Thoracic aorta (tissue), 2 donors: ENCODE measurements around the gene LYL1. TPM values are rescaled to one million over a fixed set of nuclear protein-coding genes. Genes with fewer than 3 reads are reported as not detected.

ENCODE experiments used
- ATAC-seq: fragments of 150-250 bp; one replicate; pipeline ENCODE4 v1.8.0; 2017; ENCODE audit warnings: low read depth; ENCODE audit not compliant: insufficient number of reproducible peaks, low FRiP score
- DNase-seq: peaks from one replicate; pipeline ENCODE4 v3.0.0-alpha.2; 2020; ENCODE audit warnings: low spot score
- H3K27ac ChIP-seq, 2 donors: fragments of 200-600 bp; sonication (generic); 1 replicate in 1 of 2; 2 replicates in 1 of 2; pipeline ENCODE4 v1.5.1; 2016; ENCODE audit warnings: mild to moderate bottlenecking in 2 of 2, moderate library complexity in 2 of 2
- H3K27me3 ChIP-seq: fragments of 200-600 bp; sonication (generic); replicated peaks from 2 replicates; pipeline ENCODE4 v1.6.0; 2016; ENCODE audit warnings: mild to moderate bottlenecking; ENCODE audit not compliant: insufficient read depth
- H3K36me3 ChIP-seq: fragments of 200-600 bp; sonication (generic); one replicate; pipeline ENCODE4 v1.5.1; 2016
- H3K4me1 ChIP-seq, 2 donors: fragments of 200-600 bp; sonication (generic); 1 replicate in 1 of 2; 2 replicates in 1 of 2; pipeline versions ENCODE4 v1.5.1 to v1.6.0; 2016; ENCODE audit warnings: low read depth in 2 of 2, mild to moderate bottlenecking in 1 of 2; ENCODE audit not compliant: control insufficient read depth in 1 of 2
- H3K4me3 ChIP-seq: fragments of 200-600 bp; sonication (generic); 2 replicates; pipeline ENCODE4 v1.5.1; 2016; ENCODE audit warnings: mild to moderate bottlenecking
- H3K9me3 ChIP-seq: fragments of 200-600 bp; sonication (generic); 2 replicates; pipeline ENCODE4 v1.5.1; 2016
- total RNA-seq, 2 donors: library from RNA; depleted of rRNA; stranded (reverse); fragments of >200 nt; gene quantifications; one replicate each; pipeline versions ENCODE4 v1.1.0 to v1.2.3, GENCODE V29; 2016
- TF ChIP-seq, protein P1 (sequence below): fragments of 200-600 bp; sonication (generic); IDR thresholded peaks from one replicate; pipeline ENCODE4 v1.5.1; 2019; ENCODE audit warnings: antibody characterized with exemption

LYL1 gene
- total RNA-seq, 2 donors from 2014 or later = 10.6 to 36.1 TPM

DNA sequence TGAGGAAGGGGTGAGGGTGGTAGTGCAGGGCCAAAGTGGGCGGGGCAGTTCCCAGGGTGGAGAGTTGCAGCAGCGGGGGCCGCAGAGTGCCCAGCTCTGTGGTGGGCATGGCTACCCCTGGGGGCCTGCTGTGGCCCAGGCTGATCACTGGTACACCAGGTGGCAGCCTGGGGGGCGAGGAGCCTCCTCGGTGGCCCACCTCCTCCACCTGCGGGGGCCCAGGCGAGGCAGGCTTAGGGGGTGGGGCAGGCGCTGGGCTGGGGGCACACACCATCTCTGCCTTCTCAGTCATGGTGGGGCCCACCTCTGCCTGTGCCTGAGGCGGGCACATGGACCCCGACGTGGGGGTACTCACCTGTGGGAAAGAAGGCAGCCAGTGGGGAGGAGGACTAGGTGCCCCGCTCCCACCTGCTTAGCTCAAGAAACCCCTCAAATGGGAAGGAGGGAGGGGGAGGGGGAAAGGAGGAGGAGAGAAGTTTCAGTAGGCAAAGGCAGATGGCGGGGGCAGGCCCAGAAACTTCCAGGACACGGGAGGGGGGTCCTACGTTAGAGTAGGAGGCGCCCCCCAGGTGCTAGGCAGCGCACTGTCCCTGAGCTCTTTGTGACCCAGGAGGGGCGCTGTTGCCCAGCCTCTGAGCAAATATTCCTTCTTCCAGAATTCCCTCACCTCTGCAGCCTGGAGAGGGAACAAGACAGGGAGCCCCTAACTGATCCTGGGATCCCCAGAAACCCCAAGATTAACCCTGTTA, 1.6 kb downstream of the LYL1 start:
- ATAC-seq = no peak
- Histone ChIP-seq H3K27ac (peak overlapping the region in 1 of 2 donors; percentile 33), H3K36me3 (peaks cover 1% of the 10 kb centered on the region), H3K9me3 (no peaks in the 10 kb centered on the region), H3K4me1 (peaks cover 15 to 52% of the 10 kb centered on the region in 2 donors), H3K27me3 (no peaks in the 10 kb centered on the region), H3K4me3 (peak overlapping the region; percentile 65)
- TF ChIP-seq, protein P1, sequence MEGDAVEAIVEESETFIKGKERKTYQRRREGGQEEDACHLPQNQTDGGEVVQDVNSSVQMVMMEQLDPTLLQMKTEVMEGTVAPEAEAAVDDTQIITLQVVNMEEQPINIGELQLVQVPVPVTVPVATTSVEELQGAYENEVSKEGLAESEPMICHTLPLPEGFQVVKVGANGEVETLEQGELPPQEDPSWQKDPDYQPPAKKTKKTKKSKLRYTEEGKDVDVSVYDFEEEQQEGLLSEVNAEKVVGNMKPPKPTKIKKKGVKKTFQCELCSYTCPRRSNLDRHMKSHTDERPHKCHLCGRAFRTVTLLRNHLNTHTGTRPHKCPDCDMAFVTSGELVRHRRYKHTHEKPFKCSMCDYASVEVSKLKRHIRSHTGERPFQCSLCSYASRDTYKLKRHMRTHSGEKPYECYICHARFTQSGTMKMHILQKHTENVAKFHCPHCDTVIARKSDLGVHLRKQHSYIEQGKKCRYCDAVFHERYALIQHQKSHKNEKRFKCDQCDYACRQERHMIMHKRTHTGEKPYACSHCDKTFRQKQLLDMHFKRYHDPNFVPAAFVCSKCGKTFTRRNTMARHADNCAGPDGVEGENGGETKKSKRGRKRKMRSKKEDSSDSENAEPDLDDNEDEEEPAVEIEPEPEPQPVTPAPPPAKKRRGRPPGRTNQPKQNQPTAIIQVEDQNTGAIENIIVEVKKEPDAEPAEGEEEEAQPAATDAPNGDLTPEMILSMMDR = no peak
- DNase-seq = no peak

DNA sequence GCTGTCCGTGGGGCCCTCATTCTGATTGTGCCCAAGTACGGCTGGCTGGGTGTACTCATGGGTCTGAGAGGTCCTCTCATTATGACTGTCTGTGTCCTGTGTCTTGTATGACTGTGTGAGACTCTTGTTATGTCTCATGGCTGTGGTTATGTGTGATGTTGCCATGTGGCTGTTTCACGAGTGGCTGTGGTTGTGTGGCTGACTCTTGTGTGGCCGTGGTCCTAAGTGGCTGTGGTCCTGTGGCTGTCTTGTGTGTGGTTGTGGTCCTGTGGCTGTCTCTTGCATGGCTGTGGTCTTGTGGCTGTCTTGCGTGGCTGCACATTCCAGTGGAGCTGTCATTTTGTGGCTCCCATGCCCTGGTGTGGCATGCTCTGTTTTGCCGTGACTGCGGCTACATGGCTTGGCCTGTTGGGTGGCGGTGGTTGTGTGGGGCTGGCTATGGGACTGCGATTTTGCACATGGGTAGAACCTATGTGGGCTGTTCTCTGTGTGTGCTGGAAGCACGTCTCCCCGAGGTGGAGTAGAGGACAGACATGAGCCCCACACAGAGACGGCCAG, 2.5 kb downstream of the LYL1 start:
- no peaks in the 10 kb centered on the region for H3K9me3 ChIP-seq
- peaks cover 18 to 57% of the 10 kb centered on the region in 2 donors for H3K4me1 ChIP-seq
- peaks cover 7% of the 10 kb centered on the region for H3K36me3 ChIP-seq
- H3K4me3 ChIP-seq = no peak overlapping the region
- ATAC-seq (no peak), DNase-seq (no peak)
- no peaks in the 10 kb centered on the region for H3K27me3 ChIP-seq
- peak overlapping the region; percentile 40 to 65 for H3K27ac ChIP-seq
- TF ChIP-seq, protein P1 = no peak

DNA sequence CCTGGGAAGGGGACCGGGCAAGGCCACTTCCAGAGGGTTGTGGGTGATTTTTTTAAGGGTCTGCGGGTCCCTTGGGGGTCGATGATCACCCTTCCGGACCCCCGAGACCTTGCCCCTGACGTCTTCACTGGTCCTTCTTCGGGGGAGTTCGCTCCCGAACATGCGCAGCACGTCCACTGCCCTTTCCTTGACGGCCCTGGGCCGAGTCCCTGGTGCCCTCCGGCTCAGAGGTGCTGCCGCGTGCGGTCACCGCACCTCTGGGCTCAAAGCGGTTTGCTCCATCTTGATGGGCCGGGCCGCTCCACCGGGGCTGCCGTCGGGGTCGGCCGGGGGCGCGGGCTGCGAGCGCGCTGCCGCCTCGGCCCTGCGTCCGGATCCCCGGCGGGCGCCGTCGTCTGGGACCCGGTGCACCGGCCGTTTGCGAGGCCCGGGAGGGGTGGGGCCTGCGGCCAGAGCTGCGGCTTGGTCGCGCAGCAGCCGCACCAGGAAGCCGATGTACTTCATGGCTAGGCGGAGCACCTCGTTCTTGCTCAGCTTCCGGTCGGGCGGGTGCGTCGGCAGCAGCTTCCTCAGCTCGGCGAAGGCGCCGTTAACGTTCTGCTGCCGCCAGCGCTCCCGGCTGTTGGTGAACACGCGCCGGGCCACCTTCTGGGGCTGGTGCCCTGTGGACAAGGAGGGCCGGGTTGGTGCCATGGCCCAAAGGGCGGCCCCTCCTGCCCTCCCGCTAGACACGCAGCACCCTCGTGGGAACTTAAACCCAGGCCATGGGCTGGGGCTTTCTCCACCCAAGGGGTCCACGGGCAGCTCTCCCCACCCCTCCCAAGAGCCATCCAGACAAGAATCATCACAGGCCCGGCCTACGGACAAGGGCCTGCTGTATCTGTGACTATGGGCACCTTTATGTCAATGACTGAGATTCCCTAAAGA, 3.3 kb downstream of the LYL1 start:
- peaks cover 18 to 64% of the 10 kb centered on the region in 2 donors for H3K4me1 ChIP-seq
- no peak for DNase-seq
- H3K4me3 ChIP-seq = peak overlapping the region; percentile 66

DNA sequence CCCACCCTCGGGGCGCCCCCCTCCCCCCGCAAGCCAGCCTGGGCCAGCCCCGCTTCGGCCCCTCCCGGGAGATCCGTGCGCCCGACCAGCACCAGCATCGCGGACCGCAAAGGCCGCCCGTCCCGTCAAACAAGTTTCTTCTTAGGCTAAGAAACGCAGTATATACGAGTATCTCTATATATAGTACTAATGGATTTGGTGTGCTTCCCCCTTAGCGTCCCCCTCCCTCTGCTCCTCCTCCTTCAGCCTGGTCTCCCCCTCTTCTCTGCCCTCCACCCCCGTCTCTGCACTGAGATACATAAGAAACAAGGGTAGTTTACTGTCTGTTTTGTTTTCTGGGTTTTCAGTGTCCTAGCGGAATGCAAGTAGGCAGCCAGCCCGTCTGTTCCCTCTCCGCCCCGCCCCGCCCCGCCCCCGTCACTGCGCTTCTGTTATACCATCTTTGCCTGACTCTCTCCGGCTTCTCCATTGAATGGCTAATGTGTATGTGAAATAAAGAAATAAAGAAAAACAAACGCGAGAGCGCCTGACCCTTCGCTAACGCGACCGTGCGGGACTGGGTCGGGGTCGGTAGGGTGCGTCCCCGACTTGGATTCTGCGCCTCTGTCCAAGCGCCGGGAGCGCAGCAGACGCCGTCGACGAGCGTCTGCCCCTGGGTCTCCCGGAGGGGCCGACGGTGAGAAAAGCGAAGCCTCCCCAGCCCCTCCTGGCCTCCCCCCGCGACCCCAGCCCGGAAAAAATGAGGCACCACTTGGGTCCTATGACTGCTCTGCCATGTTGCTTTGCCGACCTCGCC, 4.2 kb downstream of the LYL1 start:
- peaks cover 12% of the 10 kb centered on the region for H3K36me3 ChIP-seq
- H3K4me3 ChIP-seq = peak overlapping the region; percentile 66
- no peak for DNase-seq
- no peaks in the 10 kb centered on the region for H3K9me3 ChIP-seq
- H3K4me1 ChIP-seq = peaks cover 26 to 73% of the 10 kb centered on the region in 2 donors
- TF ChIP-seq, protein P1 = no peak
- no peaks in the 10 kb centered on the region for H3K27me3 ChIP-seq
- H3K27ac ChIP-seq = peak overlapping the region; percentile 43 to 65
- ATAC-seq = no peak

More for the DNA sequence above, 3.3 kb downstream of the LYL1 start:
- TF ChIP-seq, protein P1 = no peak
- no peaks in the 10 kb centered on the region for H3K27me3 ChIP-seq
- no peaks in the 10 kb centered on the region for H3K9me3 ChIP-seq
- H3K36me3 ChIP-seq = peaks cover 12% of the 10 kb centered on the region
- H3K27ac ChIP-seq = peak overlapping the region; percentile 43 to 65
- no peak for ATAC-seq
